ENCODE measurements around the gene SSBP3.

DNA sequence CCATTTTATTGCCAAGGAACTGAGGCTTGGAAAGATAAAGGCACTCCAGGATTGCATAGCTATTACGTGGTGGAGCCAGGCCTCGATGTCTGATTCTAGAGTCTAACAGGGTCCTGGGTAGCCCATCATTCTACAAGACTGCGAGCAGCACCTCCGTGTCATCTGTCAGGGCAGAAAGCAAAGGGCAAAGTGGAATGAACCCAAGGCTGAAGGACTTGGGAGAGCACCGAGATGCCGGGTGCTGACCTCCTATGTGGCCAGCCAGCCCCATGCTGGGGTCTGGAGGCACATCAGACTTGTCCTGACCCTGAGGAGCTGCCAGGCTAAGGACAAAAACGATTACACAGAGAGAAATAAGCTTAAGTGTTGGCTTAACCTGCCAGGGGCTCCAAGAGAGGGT is 143.9 kb downstream of the SSBP3 start:
- TF ChIP-seq, protein P1, sequence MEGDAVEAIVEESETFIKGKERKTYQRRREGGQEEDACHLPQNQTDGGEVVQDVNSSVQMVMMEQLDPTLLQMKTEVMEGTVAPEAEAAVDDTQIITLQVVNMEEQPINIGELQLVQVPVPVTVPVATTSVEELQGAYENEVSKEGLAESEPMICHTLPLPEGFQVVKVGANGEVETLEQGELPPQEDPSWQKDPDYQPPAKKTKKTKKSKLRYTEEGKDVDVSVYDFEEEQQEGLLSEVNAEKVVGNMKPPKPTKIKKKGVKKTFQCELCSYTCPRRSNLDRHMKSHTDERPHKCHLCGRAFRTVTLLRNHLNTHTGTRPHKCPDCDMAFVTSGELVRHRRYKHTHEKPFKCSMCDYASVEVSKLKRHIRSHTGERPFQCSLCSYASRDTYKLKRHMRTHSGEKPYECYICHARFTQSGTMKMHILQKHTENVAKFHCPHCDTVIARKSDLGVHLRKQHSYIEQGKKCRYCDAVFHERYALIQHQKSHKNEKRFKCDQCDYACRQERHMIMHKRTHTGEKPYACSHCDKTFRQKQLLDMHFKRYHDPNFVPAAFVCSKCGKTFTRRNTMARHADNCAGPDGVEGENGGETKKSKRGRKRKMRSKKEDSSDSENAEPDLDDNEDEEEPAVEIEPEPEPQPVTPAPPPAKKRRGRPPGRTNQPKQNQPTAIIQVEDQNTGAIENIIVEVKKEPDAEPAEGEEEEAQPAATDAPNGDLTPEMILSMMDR (conservative IDR thresholded peaks at IDR 0.05; ENCODE audit: low read depth, low read length), result no peak
- TF ChIP-seq EZH2phosphoT487 (IDR thresholded peaks at IDR 0.05; ENCODE audit: borderline replicate concordance, low read length), result no peak
